ENCODE results near the gene TIGAR.

The TIGAR gene

GRCh38 chr12:4356041-4356327 lies 35.0 kb downstream of the TIGAR start:
- Histone ChIP-seq H3K36me3 (ENCODE audit: control insufficient read depth, insufficient read depth, low read length) (peaks cover 11% of the 10 kb centered on the region), H3K4me3 (replicated peaks; ENCODE audit: low read depth, low read length) (no peak overlapping the region), H3K27me3 (replicated peaks; ENCODE audit: control insufficient read depth, insufficient read depth, low read length) (no peaks in the 10 kb centered on the region)
- TF ChIP-seq CTCF (IDR thresholded peaks at IDR 0.05; ENCODE audit: insufficient read depth, low read length, poor library complexity, severe bottlenecking): peak; percentile 71
- no peak for DNase-seq (ENCODE audit: extremely low read depth, insufficient read length)

GRCh38 chr12:4366090-4366489 lies 45.1 kb downstream of the TIGAR start:
- Histone ChIP-seq H3K4me3 (replicated peaks; ENCODE audit: low read depth, low read length) (no peak overlapping the region), H3K27me3 (replicated peaks; ENCODE audit: control insufficient read depth, insufficient read depth, low read length) (no peaks in the 10 kb centered on the region), H3K36me3 (ENCODE audit: control insufficient read depth, insufficient read depth, low read length) (no peaks in the 10 kb centered on the region)
- no peak for DNase-seq (ENCODE audit: extremely low read depth, insufficient read length)
- TF ChIP-seq CTCF (IDR thresholded peaks at IDR 0.05; ENCODE audit: insufficient read depth, low read length, poor library complexity, severe bottlenecking): no peak

- no peaks in the 10 kb centered on the region; the same call in 1 of the 2 replicates for H3K27me3 ChIP-seq (replicated peaks; ENCODE audit: control insufficient read depth, insufficient read depth, low read length)
- DNase-seq (ENCODE audit: extremely low read depth, insufficient read length): no peak
- H3K4me3 ChIP-seq (replicated peaks; ENCODE audit: low read depth, low read length): no peak overlapping the region
- TF ChIP-seq CTCF (IDR thresholded peaks at IDR 0.05; ENCODE audit: insufficient read depth, low read length, poor library complexity, severe bottlenecking): no peak
- no peaks in the 10 kb centered on the region for H3K36me3 ChIP-seq (ENCODE audit: control insufficient read depth, insufficient read depth, low read length)
Measured at GRCh38 chr12:4369548-4369947, 48.5 kb downstream of the TIGAR start.

- DNase-seq (ENCODE audit: extremely low read depth, insufficient read length): no peak
- H3K36me3 ChIP-seq (ENCODE audit: control insufficient read depth, insufficient read depth, low read length): no peaks in the 10 kb centered on the region
- no peak overlapping the region for H3K4me3 ChIP-seq (replicated peaks; ENCODE audit: low read depth, low read length)
- no peak for TF ChIP-seq CTCF (IDR thresholded peaks at IDR 0.05; ENCODE audit: insufficient read depth, low read length, poor library complexity, severe bottlenecking)
- no peaks in the 10 kb centered on the region; the same call in 1 of the 2 replicates for H3K27me3 ChIP-seq (replicated peaks; ENCODE audit: control insufficient read depth, insufficient read depth, low read length)
Measured at GRCh38 chr12:4370265-4370664, 49.3 kb downstream of the TIGAR start.

GRCh38 chr12:4372653-4373052 lies 51.6 kb downstream of the TIGAR start:
- Histone ChIP-seq H3K27me3 (replicated peaks; ENCODE audit: control insufficient read depth, insufficient read depth, low read length) (no peaks in the 10 kb centered on the region; the same call in 1 of the 2 replicates), H3K36me3 (ENCODE audit: control insufficient read depth, insufficient read depth, low read length) (no peaks in the 10 kb centered on the region), H3K4me3 (replicated peaks; ENCODE audit: low read depth, low read length) (no peak overlapping the region)
- DNase-seq (ENCODE audit: extremely low read depth, insufficient read length): no peak
- TF ChIP-seq CTCF (IDR thresholded peaks at IDR 0.05; ENCODE audit: insufficient read depth, low read length, poor library complexity, severe bottlenecking): no peak

GRCh38 chr12:4375449-4375848 lies 54.4 kb downstream of the TIGAR start:
- no peaks in the 10 kb centered on the region; the same call in none of the 2 replicates for H3K27me3 ChIP-seq (replicated peaks; ENCODE audit: control insufficient read depth, insufficient read depth, low read length)
- no peak for DNase-seq (ENCODE audit: extremely low read depth, insufficient read length)
- TF ChIP-seq CTCF (IDR thresholded peaks at IDR 0.05; ENCODE audit: insufficient read depth, low read length, poor library complexity, severe bottlenecking): no peak
- no peaks in the 10 kb centered on the region for H3K36me3 ChIP-seq (ENCODE audit: control insufficient read depth, insufficient read depth, low read length)
- no peak overlapping the region for H3K4me3 ChIP-seq (replicated peaks; ENCODE audit: low read depth, low read length)
